SK-N-MC (cell line): ENCODE measurements around the gene MAD2L1BP.

Source experiments
- EZH2 ChIP-seq: fragments of 200-600 bp; sonication (generic); IDR thresholded peaks from one replicate; pipeline ENCODE4 v1.6.1; 2017; ENCODE audit warnings: antibody characterized with exemption
- FOXP2 ChIP-seq: optimal IDR thresholded peaks from 2 replicates; pipeline ENCODE3; 2011; ENCODE audit warnings: mild to moderate bottlenecking, moderate library complexity; ENCODE audit not compliant: insufficient read depth; ENCODE audit errors: extremely low read length, control extremely low read depth
- POLR2AphosphoS5 ChIP-seq: IDR thresholded peaks from 2 replicates; pipeline ENCODE4 v1.6.1; 2012; ENCODE audit warnings: mild to moderate bottlenecking, low read depth, low read length, borderline replicate concordance

GRCh38 chr6:43610431-43610830 lies 25.2 kb upstream of the MAD2L1BP start:
- TF ChIP-seq EZH2 (no peak), POLR2AphosphoS5 (no peak), FOXP2 (no peak)
